Esophagus squamous epithelium (tissue), 4 donors: ENCODE measurements around the gene INTS4.

Experiments
- CTCF ChIP-seq, 6 experiments: fragments of 450-650 bp in 4 of 6; fragments of 200-600 bp in 2 of 6; sonication (generic) in 2 of 6; IDR thresholded peaks; one replicate each; pipeline ENCODE4 v1.5.1; 2016 to 2019; ENCODE audit warnings: antibody characterized with exemption in 6 of 6, mild to moderate bottlenecking in 4 of 6, moderate library complexity in 4 of 6
- POLR2A ChIP-seq, 4 donors: fragments of 450-650 bp; IDR thresholded peaks; one replicate each; pipeline ENCODE4 v1.6.1; 2017; ENCODE audit warnings: antibody characterized with exemption in 4 of 4, mild to moderate bottlenecking in 4 of 4, moderate library complexity in 3 of 4

GRCh38 chr11:78039919-78040671 is 45.6 kb upstream of the INTS4 start:
- TF ChIP-seq CTCF (IDR thresholded peaks at IDR 0.05) = no peak
- TF ChIP-seq POLR2A (IDR thresholded peaks at IDR 0.05) = no peak
